Epithelial cell of prostate (primary cell): ENCODE measurements around the gene VAMP7.
"Not testable (repeated sequence)": the region's sequence is repeated elsewhere in the genome, so short reads cannot be mapped to it uniquely, and the experiment has no call there.

Experiments
- DNase-seq: peaks from one replicate; pipeline ENCODE4 v3.0.0-alpha.2; 2011; ENCODE audit warnings: low read depth, low spot score
- H3K27ac ChIP-seq: fragments of 450-650 bp; 2 replicates; pipeline ENCODE4 v1.5.1; 2017; ENCODE audit warnings: mild to moderate bottlenecking

The VAMP7 gene

DNA sequence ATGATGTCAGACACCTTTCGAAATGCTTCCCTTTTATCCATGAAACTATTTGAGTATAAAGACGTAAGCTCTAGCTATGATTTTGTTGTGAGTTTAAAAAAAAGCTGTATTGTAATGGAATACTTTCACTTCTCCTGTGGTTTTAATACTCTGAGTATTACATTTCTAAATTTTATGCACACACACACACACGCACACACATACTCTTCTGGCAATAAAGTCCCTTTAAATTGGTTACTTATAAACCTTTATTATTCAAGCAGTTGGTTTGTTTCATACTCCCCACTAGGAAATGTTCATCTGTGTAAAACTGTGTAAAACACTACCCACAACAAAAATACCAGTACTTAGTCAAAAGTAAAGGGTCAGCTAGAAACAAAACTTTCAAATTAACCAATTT lies 18.2 kb downstream of the VAMP7 start:
- DNase-seq = no peak
- no peak overlapping the region for H3K27ac ChIP-seq

DNA sequence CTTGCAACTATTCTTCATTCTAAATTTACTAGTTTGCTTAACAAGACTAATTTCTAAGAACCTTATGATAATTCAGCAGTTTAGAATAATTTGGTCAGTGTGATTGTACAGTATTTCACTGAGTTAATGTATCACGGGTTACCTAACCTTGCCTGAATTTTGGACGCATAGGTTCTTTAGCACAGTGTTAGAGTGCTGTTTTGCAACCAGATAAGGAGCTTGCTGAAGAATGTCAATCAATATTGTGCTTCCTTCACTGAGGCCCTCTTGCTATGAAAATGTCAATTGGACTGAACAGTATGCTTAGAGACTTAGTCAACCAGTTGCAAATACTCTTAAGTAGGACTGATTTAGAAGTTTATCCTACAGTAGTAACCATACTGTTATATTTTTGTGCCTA lies 19.6 kb downstream of the VAMP7 start:
- no peak overlapping the region for H3K27ac ChIP-seq
- DNase-seq = no peak

DNA sequence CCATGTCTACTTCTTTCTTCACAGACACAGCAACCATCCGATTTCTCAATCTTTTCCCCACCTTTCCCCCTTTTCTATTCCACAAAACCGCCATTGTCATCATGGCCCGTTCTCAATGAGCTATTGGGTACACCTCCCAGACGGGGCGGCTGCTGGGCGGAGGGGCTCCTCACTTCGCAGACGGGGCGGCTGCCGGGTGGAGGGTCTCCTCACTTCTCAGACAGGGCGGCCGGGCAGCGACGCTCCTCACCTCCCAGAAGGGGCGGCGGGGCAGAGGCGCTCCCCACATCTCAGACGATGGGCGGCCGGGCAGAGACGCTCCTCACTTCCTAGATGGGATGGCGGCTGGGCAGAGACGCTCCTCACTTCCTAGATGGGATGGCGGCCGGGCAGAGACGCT lies 26.5 kb downstream of the VAMP7 start:
- not testable (repeated sequence) for H3K27ac ChIP-seq, DNase-seq

DNA sequence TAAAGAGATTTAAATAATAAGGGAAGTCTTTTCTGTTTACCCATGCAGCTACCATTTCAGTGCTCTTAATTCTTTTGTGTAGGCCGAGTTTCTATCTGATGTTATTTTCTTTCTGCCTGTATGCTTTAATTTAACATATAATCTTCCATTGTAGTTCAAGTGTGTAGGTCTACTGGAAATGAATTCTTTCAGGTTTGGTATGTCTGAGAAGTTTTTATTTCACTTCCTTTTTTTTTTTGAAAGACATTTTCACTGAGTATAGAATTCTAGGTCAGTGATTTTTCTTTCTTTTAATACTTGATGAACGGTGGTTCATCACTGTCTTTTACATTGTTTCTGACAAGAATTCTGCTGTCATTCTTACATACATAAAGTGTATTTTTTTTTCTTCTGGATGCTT lies 42.1 kb downstream of the VAMP7 start:
- no peak for DNase-seq
- no peak overlapping the region for H3K27ac ChIP-seq

DNA sequence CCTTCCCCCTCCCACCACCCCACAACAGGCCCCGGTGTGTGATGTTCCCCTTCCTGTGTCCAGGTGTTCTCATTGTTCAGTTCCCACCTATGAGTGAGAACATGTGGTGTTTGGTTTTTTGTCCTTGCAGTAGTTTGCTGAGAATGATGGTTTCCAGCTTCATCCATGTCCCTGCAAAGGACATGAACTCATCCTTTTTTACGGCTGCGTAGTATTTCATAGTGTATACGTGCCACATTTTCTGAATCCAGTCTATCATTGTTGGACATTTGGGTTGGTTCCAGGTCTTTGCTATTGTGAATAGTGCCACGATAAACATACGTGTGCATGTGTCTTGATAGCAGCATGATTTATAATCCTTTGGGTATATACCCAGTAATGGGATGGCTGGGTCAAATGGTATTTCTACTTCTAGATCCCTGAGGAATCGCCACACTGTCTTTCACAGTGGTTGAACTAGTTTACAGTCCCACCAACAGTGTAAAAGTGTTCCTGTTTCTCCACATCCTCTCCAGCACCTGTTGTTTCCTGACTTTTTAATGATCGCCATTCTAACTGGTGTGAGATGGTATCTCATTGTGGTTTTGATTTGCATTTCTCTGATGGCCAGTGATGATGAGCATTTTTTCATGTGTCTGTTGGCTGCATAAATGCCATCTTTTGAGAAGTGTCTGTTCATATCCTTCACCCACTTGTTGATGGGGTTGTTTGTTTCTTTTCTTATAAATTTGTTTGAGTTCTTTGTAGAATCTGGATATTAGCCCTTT lies 49.9 kb downstream of the VAMP7 start:
- DNase-seq, H3K27ac ChIP-seq: not testable (repeated sequence)

DNA sequence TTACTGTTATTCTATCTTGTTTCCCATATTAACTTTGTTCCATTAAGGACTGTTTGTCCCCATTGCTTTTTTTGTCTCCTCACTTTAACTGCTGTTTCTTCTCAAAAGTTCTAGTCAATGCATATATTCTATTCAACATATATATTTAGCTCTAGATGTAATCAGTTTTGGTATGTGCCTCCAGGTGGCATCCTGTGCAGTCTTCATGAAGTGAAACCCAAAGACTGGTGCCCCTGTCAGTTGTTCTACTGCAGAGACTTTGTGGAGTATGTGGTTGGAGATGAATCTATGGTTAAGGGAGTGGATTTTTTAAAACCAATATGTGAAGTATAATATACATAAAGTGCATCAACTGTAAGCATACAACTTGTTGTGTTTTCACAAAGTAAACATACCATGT lies 57.0 kb downstream of the VAMP7 start:
- DNase-seq = no peak
- H3K27ac ChIP-seq = no peak overlapping the region

DNA sequence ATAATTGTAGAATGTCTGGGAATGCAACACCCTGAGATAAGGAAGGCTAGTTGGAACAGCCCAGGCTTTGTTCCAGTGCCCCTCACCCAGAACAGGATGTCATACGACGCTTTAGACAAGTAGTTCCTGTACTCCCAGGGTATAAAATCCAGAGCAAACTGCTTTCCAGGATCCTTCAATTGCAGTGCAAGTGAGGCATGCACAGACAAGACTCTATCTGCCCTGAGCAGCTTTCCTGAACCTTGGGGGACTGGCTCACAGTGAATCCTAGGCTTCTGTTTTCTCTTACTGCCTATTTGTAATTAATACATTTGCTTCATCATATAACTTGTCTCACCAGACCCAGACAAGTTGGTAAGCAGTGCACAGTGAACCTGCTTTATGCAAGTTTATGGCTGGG lies 68.0 kb downstream of the VAMP7 start:
- peak; percentile 12 for DNase-seq
- peak overlapping the region; percentile 57 for H3K27ac ChIP-seq

DNA sequence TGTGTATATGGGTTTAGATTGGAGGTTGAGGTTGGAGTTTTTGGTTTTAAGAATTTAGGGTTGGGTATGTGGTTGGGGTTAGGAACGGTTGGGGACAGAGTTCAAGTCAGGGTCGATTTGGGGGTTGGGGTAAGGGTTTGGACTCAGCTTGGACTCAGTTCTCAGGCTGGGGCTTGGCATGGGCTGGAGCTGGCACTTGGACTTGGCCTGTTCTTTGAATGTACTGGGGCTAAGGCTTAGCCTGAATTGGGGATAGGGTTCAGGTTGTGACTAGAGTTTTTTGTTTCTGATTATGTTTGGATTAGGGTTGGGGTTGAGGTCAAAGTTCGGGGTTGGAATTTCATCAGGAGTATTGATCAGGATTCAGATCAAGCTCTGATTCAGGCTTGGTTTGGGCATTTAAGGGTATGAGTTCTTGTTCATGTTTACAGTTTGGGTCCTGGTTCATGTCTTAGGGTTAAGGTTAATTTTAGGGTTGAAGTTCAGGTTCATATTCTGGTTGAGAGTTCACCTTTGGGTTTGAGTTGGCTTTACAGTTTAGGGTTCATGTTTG lies 70.2 kb downstream of the VAMP7 start:
- no peak for DNase-seq
- H3K27ac ChIP-seq = no peak overlapping the region

DNA sequence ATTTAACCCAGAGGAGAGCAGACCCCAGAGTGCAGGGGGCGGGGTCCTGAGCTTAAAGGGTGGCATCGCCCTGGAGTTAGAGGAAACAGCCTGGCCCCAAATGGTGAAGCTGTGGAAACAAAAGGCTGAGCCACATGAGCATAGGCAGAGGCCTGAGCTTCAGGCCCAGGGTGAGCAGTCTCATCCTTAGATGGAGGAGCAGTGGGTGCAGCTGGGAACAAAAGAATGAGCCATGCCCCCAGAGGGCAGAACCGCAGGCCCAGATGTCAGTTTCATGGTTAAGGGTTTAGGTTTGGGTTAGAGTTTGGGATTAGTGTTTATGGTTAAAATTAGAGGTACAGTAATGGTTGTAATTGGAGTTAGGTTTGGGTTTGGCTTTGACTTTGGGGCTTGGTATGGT lies 71.9 kb downstream of the VAMP7 start:
- H3K27ac ChIP-seq = no peak overlapping the region
- no peak for DNase-seq

DNA sequence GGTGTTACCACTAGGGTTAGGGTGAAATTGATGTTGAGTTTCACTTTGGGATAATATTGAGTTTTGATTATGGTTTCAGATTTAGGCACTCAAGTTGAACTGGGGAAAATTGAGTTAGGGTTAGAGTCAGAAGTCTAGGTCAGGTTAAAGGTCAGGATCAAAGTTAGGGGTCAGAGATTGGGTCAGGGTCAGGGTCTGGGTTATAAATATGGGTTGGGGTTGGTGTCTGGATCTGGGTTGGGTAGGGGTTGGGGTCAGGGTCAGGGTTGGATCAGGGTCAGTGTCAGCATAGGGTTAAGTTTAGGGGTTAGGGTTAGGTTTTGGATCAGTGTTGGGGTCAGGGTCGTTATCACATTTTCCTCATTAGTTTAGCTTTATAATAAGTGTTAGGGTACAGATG lies 73.6 kb downstream of the VAMP7 start:
- no peak overlapping the region for H3K27ac ChIP-seq
- DNase-seq = no peak

DNA sequence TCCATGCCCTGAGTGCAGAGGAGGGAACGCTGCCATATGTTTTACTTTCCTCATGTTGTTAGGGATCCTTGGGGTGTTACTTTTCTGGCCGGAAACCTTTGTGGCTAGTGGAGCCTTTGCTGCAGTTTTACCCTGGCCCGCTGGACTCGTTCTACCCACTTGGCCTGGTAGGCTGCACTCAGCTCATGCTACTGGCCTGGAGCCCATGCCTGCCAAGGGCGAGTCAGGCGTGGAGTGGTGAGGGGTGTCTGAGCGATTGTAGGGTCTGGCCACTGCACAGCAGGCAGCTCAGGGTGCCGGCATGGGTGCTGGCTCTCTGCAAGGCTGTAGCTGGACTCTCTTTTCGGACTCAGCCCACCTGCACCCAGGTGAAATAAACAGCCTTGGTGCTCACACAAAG lies 75.0 kb downstream of the VAMP7 start:
- DNase-seq = no peak
- H3K27ac ChIP-seq = no peak overlapping the region

DNA sequence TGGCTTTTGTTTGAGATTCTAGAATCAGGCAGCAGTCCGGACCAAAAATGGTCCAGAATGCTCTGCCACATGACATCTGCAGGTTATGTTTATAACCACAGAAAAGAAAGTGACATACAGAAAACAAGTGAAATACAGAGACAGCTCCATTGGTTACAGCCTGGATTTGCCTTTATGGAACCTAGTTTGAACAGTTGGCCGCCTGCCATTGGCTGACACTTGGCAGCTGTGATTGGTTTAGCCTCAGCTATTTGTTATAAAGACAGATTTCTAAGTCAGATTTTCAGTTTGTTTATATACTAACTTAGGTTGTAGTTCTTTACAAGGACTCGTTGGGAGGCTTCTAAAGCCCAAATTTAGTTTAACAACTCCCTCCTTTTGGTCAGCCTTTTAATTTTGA lies 75.5 kb downstream of the VAMP7 start:
- DNase-seq = no peak

DNA sequence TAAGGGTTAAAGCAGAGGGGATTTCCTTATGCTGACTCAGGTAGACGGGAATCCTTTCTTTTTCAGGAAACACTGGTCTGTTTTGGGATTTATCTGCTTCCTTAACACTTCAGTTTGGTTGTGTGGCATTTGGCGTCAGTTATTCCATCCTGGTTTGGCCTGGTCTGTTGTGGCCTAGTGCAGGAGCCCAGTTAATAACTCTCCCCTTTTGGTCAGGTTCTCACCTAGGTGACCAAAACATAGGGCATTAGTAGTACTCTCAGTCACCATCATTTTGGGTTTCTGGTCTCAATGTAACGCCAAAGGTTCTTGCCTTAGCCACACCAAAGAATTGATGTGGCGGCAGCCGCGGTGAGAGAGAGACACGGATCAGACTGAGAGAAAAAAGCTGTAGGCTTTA lies 76.7 kb downstream of the VAMP7 start:
- H3K27ac ChIP-seq = no peak overlapping the region
- no peak for DNase-seq

More for the DNA sequence above, 75.5 kb downstream of the VAMP7 start:
- no peak overlapping the region for H3K27ac ChIP-seq

DNA sequence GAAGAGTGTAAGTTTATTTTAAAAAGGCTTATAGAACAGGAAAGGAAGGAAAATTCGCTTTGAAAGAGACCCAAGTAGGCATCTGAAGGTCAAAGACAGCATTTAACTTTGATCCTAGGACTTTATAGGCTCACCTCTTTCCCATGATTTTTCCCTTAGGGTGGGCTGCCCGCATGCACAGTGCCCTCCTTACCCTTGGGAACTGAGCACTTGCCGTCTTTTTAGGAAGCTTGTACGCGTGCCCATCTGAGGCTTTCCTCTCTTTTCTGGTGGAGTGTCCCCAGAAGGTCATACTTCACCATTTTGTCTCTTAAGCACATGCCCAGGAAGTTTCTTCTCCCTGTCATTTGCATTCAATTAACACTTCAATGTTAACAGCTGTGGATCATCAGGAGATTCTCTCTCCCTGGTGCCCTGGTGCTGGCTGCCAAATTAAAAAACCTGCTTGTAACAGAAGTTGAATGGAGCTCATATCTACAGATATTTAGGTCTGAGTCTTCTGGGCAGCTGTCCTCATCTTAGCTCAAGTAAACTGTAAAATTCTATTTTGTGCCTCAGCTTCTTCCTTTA lies 78.0 kb downstream of the VAMP7 start:
- no peak overlapping the region for H3K27ac ChIP-seq
- no peak for DNase-seq

DNA sequence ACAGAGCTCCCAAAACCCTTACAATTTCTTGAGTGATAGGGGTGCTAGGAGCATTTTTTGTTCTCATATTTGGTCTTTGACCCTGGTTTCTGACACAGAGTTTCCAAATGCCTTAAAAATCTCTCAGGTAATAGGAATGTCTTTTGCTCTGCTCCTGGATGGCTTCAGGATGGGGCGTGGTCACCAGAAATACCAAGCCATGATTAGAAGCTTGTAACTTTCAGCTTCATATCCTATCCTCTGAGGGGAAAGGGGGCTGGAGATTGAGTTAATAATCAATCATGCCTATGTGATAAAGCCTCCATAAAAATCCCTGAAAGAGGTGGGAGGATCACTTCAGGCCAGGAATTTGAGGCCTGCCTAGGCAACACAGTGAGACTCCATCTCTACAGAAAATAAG lies 81.8 kb downstream of the VAMP7 start:
- peak overlapping the region; percentile 14 for H3K27ac ChIP-seq
- DNase-seq = no peak

DNA sequence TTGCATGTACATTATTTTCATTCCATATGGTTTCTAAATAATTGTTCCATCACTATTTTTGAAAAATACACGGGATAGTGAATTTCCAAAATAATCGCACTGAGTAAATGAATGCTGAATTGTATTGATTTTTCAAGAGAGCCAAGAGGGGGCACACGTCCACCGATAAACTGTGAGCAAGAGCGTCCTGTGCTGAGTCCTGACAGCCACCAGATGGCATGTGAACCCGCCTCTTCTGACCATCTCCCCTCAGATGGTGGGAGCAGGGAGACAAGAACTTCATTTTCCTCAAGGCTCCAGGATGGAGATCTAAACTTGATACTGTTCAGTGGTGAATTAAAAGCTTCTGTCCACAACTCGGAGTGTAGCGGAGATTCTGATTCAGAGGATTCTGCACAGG lies 85.7 kb downstream of the VAMP7 start:
- H3K27ac ChIP-seq = no peak overlapping the region
- no peak for DNase-seq

DNA sequence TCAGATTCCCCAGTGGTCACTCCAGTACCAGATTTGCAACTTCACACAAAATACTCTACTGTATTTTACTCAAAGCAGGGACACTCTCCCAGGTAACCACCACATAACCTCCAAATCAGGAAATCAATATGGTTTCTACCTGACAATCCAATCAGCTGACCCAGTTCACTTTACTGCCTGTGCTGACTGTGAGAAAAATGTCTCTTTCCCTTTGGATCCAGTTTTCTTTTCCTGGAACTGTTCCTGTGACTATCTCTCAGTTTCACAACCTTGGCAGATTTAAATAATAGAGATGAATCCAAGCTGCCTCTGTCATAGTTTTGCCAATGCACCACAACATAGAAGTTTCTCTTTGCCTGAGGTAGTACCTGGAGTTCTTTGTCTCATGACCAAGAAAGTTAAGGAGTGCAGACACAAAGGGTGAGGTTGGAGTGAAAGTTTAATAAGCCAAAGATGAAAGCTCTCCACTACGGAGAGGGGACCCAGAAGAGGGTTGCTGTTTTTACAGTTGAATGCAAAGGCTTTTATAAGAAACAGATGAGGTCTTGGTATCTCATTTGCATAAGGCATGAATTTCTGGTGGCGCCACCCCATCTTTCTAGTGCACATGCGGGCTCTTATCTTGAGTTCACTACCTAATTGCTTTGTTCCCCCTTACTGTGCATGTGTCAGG lies 86.6 kb downstream of the VAMP7 start:
- DNase-seq = no peak

DNA sequence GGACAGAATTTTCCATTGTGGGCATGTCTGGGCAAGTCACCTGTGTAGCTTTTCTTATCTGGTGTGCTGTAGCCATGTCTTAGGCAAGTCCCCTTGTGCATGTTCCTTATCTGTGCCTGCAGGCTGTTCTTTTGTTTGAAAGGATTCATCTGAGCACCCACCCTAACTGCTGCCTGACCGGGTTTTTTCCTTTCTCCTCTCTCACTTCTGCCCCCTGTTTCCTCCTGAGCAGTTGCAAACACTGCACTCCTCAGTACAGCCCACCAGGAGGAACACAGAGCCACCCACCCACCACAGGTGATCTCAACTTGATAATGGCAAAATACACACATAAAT lies 87.1 kb downstream of the VAMP7 start:
- H3K27ac ChIP-seq = peak overlapping the region; percentile 7
- DNase-seq = no peak

More for the DNA sequence above, 86.6 kb downstream of the VAMP7 start:
- H3K27ac ChIP-seq = peak overlapping the region; percentile 7

DNA sequence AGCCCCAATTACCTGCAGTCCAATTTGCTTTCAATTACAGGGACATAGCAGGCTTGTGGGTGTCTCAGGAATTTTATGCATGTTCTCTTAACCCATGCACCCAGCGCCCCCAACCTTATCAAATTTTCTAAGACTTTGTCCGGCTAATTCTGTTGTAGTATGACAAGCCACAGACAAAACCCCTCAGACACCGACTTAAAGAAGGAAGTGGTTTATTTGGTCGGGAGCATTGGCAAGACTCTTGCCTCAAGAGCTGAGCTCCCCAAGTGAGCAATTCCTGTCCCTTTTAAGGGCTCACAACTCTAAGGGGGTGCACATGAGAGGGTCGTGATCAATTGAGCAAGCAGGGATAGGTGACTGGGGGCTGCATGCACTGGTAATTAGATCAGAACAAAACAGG lies 87.6 kb downstream of the VAMP7 start:
- no peak overlapping the region for H3K27ac ChIP-seq

DNA sequence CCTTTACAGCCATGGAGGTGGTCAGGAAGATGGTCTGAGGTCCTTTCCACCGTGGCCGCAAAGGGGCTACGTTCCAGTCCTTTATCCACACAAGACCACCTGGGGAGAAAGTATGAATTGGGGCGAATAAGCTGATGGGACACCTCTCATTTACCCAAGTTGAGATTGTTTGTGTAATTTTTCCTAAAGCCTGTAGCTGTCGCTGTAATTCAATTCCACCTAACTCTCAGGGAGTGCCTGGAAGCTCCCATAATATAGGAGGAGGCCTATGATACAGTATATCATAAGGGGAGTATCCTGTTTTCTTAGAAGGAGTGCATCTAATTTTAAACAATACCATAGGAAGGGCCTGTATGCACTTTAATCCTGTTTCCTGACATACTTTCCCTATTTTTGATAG lies 90.5 kb downstream of the VAMP7 start:
- not testable (repeated sequence) for DNase-seq, H3K27ac ChIP-seq

More for the DNA sequence above, 87.6 kb downstream of the VAMP7 start:
- DNase-seq = no peak

DNA sequence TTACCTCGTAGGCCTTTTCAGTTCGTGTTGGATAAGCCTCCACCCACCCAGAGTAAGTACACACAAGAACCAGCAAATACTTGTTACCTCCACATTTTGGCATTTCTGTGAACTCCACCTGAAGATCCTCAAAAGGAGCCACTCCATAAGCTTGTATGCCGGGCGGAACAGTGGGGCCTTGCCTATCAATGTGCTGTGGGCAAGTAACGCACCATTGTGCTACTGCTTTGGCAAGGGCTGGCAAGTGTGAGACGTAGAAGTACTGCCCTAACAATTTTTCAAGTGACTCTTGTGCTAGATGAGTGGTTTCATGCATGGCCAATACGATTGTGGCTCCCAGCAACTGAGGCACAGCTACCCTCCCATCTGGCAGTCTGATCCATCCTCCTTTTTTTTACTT lies 91.1 kb downstream of the VAMP7 start:
- H3K27ac ChIP-seq, DNase-seq: not testable (repeated sequence)
